ENCODE data around the gene COPS6.

Gene COPS6

DNA sequence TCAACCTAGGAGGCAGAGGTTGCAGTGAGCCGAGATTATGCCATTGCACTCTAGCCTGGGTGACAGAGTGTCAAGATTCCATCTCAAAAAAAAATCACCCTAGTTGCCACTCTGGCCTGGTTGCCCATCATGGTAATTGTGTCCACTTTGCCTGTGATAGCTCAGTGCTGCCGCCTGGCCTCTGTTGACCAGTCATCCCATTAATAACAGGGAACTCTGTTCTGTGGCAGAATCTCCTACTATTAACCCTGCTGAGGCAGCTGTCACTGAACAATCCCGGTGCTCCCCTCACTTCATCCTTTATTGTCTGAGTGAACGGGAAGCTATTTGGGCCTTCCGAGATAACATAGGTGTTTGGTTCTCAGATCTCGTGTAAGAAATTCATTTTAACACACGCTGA is 21.8 kb upstream of the COPS6 start:
- peak; percentile 5 for ATAC-seq
- TF ChIP-seq, protein P1, sequence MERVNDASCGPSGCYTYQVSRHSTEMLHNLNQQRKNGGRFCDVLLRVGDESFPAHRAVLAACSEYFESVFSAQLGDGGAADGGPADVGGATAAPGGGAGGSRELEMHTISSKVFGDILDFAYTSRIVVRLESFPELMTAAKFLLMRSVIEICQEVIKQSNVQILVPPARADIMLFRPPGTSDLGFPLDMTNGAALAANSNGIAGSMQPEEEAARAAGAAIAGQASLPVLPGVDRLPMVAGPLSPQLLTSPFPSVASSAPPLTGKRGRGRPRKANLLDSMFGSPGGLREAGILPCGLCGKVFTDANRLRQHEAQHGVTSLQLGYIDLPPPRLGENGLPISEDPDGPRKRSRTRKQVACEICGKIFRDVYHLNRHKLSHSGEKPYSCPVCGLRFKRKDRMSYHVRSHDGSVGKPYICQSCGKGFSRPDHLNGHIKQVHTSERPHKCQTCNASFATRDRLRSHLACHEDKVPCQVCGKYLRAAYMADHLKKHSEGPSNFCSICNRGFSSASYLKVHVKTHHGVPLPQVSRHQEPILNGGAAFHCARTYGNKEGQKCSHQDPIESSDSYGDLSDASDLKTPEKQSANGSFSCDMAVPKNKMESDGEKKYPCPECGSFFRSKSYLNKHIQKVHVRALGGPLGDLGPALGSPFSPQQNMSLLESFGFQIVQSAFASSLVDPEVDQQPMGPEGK (CRISPR knock-in tag; IDR thresholded peaks at IDR 0.05; ENCODE audit: borderline replicate concordance): no peak
- TF ChIP-seq, protein P2, sequence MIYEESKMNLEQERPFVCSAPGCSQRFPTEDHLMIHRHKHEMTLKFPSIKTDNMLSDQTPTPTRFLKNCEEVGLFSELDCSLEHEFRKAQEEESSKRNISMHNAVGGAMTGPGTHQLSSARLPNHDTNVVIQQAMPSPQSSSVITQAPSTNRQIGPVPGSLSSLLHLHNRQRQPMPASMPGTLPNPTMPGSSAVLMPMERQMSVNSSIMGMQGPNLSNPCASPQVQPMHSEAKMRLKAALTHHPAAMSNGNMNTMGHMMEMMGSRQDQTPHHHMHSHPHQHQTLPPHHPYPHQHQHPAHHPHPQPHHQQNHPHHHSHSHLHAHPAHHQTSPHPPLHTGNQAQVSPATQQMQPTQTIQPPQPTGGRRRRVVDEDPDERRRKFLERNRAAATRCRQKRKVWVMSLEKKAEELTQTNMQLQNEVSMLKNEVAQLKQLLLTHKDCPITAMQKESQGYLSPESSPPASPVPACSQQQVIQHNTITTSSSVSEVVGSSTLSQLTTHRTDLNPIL (CRISPR knock-in tag; IDR thresholded peaks at IDR 0.05; ENCODE audit: low read depth): no peak
- TF ChIP-seq ZNF70 (CRISPR knock-in tag; IDR thresholded peaks at IDR 0.05) (no peak), ESRRG (CRISPR knock-in tag; IDR thresholded peaks at IDR 0.05) (no peak)
- TF ChIP-seq, protein P3, sequence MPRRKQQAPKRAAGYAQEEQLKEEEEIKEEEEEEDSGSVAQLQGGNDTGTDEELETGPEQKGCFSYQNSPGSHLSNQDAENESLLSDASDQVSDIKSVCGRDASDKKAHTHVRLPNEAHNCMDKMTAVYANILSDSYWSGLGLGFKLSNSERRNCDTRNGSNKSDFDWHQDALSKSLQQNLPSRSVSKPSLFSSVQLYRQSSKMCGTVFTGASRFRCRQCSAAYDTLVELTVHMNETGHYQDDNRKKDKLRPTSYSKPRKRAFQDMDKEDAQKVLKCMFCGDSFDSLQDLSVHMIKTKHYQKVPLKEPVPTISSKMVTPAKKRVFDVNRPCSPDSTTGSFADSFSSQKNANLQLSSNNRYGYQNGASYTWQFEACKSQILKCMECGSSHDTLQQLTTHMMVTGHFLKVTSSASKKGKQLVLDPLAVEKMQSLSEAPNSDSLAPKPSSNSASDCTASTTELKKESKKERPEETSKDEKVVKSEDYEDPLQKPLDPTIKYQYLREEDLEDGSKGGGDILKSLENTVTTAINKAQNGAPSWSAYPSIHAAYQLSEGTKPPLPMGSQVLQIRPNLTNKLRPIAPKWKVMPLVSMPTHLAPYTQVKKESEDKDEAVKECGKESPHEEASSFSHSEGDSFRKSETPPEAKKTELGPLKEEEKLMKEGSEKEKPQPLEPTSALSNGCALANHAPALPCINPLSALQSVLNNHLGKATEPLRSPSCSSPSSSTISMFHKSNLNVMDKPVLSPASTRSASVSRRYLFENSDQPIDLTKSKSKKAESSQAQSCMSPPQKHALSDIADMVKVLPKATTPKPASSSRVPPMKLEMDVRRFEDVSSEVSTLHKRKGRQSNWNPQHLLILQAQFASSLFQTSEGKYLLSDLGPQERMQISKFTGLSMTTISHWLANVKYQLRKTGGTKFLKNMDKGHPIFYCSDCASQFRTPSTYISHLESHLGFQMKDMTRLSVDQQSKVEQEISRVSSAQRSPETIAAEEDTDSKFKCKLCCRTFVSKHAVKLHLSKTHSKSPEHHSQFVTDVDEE (CRISPR knock-in tag; IDR thresholded peaks at IDR 0.05): no peak

GRCh38 chr7:100069991-100070390 is 18.8 kb upstream of the COPS6 start:
- ATAC-seq: no peak
- no peak for TF ChIP-seq ZFP3 (CRISPR knock-in tag; IDR thresholded peaks at IDR 0.05)
- no peak for TF ChIP-seq SNAI2 (CRISPR knock-in tag; IDR thresholded peaks at IDR 0.05)
- TF ChIP-seq, protein P3 (CRISPR knock-in tag; IDR thresholded peaks at IDR 0.05): no peak
- TF ChIP-seq ARNTL (CRISPR knock-in tag; IDR thresholded peaks at IDR 0.05; ENCODE audit: borderline replicate concordance, low read depth): no peak
- TF ChIP-seq ESRRG (CRISPR knock-in tag; IDR thresholded peaks at IDR 0.05): no peak
- TF ChIP-seq GLIS3 (CRISPR knock-in tag; IDR thresholded peaks at IDR 0.05): no peak
- no peak for TF ChIP-seq ZC3H10 (CRISPR knock-in tag; IDR thresholded peaks at IDR 0.05)
- TF ChIP-seq OSR1 (CRISPR knock-in tag; IDR thresholded peaks at IDR 0.05): no peak
- TF ChIP-seq, protein P2 (CRISPR knock-in tag; IDR thresholded peaks at IDR 0.05; ENCODE audit: low read depth): no peak
- no peak for TF ChIP-seq ZNF8 (CRISPR knock-in tag; IDR thresholded peaks at IDR 0.05)
- no peak for TF ChIP-seq TCF4 (CRISPR knock-in tag; IDR thresholded peaks at IDR 0.05; ENCODE audit: borderline replicate concordance)
- no peak for TF ChIP-seq TOX (CRISPR knock-in tag; IDR thresholded peaks at IDR 0.05; ENCODE audit: borderline replicate concordance)
- TF ChIP-seq PPARA (CRISPR knock-in tag; IDR thresholded peaks at IDR 0.05; ENCODE audit: borderline replicate concordance): no peak
- TF ChIP-seq BACH2 (CRISPR knock-in tag; IDR thresholded peaks at IDR 0.05; ENCODE audit: borderline replicate concordance): no peak
- no peak for TF ChIP-seq RARB (CRISPR knock-in tag; IDR thresholded peaks at IDR 0.05)
- no peak for TF ChIP-seq ZFP30 (CRISPR knock-in tag; IDR thresholded peaks at IDR 0.05)
- TF ChIP-seq CSDC2 (CRISPR knock-in tag; IDR thresholded peaks at IDR 0.05): no peak

GRCh38 chr7:100071018-100071723 is 17.6 kb upstream of the COPS6 start:
- no peak for ATAC-seq
- TF ChIP-seq BACH2 (CRISPR knock-in tag; IDR thresholded peaks at IDR 0.05; ENCODE audit: borderline replicate concordance) (no peak), ZNF565 (CRISPR knock-in tag; conservative IDR thresholded peaks at IDR 0.05; ENCODE audit: low read depth) (no peak), GLIS3 (CRISPR knock-in tag; IDR thresholded peaks at IDR 0.05) (no peak), ESRRG (CRISPR knock-in tag; IDR thresholded peaks at IDR 0.05) (no peak), SNAI2 (CRISPR knock-in tag; IDR thresholded peaks at IDR 0.05) (no peak), POU6F1 (CRISPR knock-in tag; IDR thresholded peaks at IDR 0.05; ENCODE audit: borderline replicate concordance, low read depth) (no peak), CSDC2 (CRISPR knock-in tag; IDR thresholded peaks at IDR 0.05) (no peak), ZFP30 (CRISPR knock-in tag; IDR thresholded peaks at IDR 0.05) (no peak), ISL1 (CRISPR knock-in tag; IDR thresholded peaks at IDR 0.05) (no peak), ZNF8 (CRISPR knock-in tag; IDR thresholded peaks at IDR 0.05) (no peak), TCF4 (CRISPR knock-in tag; IDR thresholded peaks at IDR 0.05; ENCODE audit: borderline replicate concordance) (no peak)
- TF ChIP-seq, protein P3 (CRISPR knock-in tag; IDR thresholded peaks at IDR 0.05): no peak

All from SK-N-SH treated with all-trans-retinoic acid at 6 μM for 48 hours (cell line).